BLaER1 (cell line): ENCODE data around the gene CYTH4.

Experiments
- H3K27ac ChIP-seq: shearing (Covaris generic); formaldehyde crosslinking; 2 replicates; pipeline ENCODE4 v1.8.1; 2022
- H3K27me3 ChIP-seq: shearing (Covaris generic); formaldehyde crosslinking; 2 replicates; pipeline ENCODE4 v1.8.1; 2022
- H3K36me3 ChIP-seq: shearing (Covaris generic); formaldehyde crosslinking; 2 replicates; pipeline ENCODE4 v1.8.1; 2022
- H3K4me1 ChIP-seq: shearing (Covaris generic); formaldehyde crosslinking; 2 replicates; pipeline ENCODE4 v1.8.1; 2022
- H3K4me2 ChIP-seq: shearing (Covaris generic); formaldehyde crosslinking; 2 replicates; pipeline ENCODE4 v1.8.1; 2022
- H3K4me3 ChIP-seq: shearing (Covaris generic); formaldehyde crosslinking; 2 replicates; pipeline ENCODE4 v1.8.1; 2022
- H3K9ac ChIP-seq: shearing (Covaris generic); formaldehyde crosslinking; 2 replicates; pipeline ENCODE4 v1.8.1; 2022
- H3K9me3 ChIP-seq: shearing (Covaris generic); formaldehyde crosslinking; 2 replicates; pipeline ENCODE4 v1.8.1; 2022
- H4K20me1 ChIP-seq: shearing (Covaris generic); formaldehyde crosslinking; 2 replicates; pipeline ENCODE4 v1.8.1; 2022
- Cebpa-rat ChIP-seq: shearing (Covaris generic); IDR thresholded peaks from 2 replicates; pipeline ENCODE4 v1.8.1; 2022

The CYTH4 gene

DNA sequence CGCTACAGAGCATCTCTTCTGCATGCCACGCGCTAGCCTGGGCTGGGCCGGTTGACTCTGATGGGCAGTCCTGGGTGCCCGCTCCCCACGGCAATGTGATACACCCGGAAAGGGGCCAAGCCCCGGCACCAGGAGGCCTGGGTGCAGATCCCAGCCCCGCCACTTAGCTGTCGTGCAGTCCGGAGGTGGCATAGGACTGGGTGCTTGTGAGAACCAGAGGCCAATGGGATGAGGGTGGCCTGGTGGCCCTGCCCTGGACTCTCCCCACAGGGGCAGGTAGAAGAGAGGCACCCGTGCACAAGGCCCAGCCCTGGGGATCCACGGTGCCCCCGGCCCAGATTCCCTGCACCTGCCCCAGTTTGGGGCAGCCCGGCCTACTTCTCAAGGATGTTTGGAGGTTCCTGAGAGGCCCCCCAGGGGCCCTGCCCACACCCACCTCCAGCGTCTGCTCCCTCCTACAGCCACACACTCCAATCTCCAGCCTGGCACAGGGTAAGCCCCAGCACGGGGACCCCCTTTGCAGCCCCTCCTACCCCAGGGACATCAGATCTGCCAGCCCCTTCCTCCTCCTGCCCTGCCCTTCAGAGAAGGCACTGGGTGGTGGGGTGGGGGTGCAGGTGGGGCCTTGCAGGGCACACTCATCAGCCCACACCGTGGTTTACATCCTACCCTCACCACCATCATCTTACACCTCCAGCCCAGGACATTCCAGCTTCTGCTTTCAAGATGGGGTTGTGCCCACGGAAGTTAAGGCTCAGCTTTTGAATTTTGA, 66.9 kb downstream of the CYTH4 start:
- no peaks in the 10 kb centered on the region for H3K36me3 ChIP-seq
- no peak overlapping the region for H3K9ac ChIP-seq
- H3K27me3 ChIP-seq: no peaks in the 10 kb centered on the region
- no peak overlapping the region for H3K4me3 ChIP-seq
- peak overlapping the region; percentile 22; the same call in 1 of the 2 replicates for H3K27ac ChIP-seq
- H3K9me3 ChIP-seq: no peaks in the 10 kb centered on the region
- H3K4me1 ChIP-seq: peaks cover 71% of the 10 kb centered on the region
- no peak for TF ChIP-seq Cebpa-rat
- H3K4me2 ChIP-seq: peak overlapping the region; percentile 82
- H4K20me1 ChIP-seq: no peaks in the 10 kb centered on the region

DNA sequence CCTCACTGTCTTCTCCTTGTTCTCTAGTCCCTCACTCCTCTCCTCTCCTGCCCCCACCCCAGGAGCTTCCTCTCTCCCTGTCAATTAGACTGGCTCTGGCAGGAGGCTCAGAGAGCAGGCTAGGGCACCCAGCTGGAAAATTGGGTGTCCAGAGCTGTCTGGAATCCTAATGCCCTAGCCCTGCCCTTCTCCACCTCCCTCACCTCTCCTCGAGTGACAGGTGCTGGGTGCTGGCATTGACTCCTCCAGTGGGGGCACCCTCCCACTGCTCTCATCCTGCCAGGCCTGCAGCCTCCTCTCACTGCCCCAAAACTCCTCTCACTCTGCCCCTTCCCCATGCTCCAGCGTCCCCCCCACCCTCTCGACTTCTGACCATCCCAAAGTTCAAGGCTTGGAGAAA, 68.9 kb downstream of the CYTH4 start:
- Histone ChIP-seq H4K20me1 (no peaks in the 10 kb centered on the region), H3K4me2 (peak overlapping the region; percentile 82), H3K9me3 (no peaks in the 10 kb centered on the region), H3K9ac (no peak overlapping the region), H3K27ac (no peak overlapping the region), H3K27me3 (no peaks in the 10 kb centered on the region), H3K36me3 (no peaks in the 10 kb centered on the region), H3K4me1 (peaks cover 85% of the 10 kb centered on the region), H3K4me3 (no peak overlapping the region)
- no peak for TF ChIP-seq Cebpa-rat

DNA sequence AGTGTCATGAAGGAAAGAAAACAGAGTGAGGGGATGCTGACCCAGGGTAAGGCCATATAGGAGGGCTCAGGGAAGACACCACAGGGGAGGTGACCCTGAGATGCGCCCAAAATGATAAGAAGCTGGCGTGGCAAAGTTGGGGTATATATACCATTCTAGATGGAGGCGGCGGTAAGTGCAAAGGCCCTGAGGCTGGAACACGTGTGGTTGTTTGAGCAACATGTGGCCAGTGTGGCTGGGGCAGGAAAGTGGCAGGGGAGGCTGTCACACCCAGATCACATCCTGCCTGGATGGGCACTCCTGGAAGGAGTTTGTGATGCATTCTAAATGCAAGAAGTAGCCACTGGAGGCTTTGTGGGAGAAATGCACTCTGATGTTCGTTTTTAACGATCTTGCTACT, 70.2 kb downstream of the CYTH4 start:
- no peak for TF ChIP-seq Cebpa-rat
- H3K27me3 ChIP-seq: no peaks in the 10 kb centered on the region

DNA sequence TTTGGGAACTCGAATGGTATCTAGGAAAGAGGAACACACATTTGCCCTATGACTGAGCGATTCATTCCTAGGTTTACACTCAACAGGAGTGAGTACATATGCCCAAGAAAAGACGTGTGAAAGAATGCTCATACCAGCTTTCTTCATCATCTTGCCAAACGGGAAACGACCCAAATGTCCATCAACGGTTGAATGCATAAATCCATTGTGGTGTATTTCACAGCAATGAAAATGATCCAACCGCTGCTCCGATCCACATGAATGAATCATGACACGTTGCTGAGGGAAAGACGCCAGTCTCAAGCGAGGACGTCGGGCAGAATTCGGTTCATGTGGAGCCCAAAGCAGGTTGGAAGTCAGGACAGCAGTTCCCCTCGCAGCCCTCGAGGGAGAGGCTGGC, 71.5 kb downstream of the CYTH4 start:
- Histone ChIP-seq H3K9ac (peak overlapping the region; percentile 22; the same call in 1 of the 2 replicates), H3K36me3 (peaks cover 13% of the 10 kb centered on the region; the same call in 1 of the 2 replicates), H3K9me3 (no peaks in the 10 kb centered on the region), H3K4me2 (peak overlapping the region; percentile 82), H4K20me1 (no peaks in the 10 kb centered on the region), H3K27ac (peak overlapping the region; percentile 49; the same call in 1 of the 2 replicates), H3K4me3 (peak overlapping the region; percentile 23; the same call in 1 of the 2 replicates), H3K4me1 (peaks cover 94% of the 10 kb centered on the region), H3K27me3 (no peaks in the 10 kb centered on the region)
- no peak for TF ChIP-seq Cebpa-rat

More for the DNA sequence above, 70.2 kb downstream of the CYTH4 start:
- Histone ChIP-seq H3K9me3 (no peaks in the 10 kb centered on the region), H3K27ac (no peak overlapping the region), H3K4me1 (peaks cover 93% of the 10 kb centered on the region), H3K9ac (no peak overlapping the region), H3K4me3 (no peak overlapping the region), H4K20me1 (no peaks in the 10 kb centered on the region), H3K4me2 (peak overlapping the region; percentile 82), H3K36me3 (no peaks in the 10 kb centered on the region)

DNA sequence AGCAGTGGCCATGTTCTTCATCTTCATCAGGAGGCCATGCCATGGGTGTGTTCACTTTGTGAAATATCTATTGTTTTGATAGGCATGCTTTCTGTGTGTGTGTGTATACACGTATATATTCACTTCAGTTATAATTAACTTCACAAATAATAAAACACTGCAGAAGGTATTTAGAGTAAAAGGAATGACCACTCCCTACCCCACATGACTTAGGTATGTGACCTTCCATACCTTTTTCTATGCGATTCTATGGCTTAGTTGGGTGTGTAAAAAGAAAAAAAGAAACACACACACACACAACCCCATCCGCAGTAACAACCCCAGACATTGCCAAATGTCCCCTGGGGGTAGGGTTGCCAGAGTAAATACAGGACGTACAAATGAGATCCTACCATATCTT, 72.0 kb downstream of the CYTH4 start:
- H4K20me1 ChIP-seq: no peaks in the 10 kb centered on the region
- H3K4me3 ChIP-seq: peak overlapping the region; percentile 23; the same call in 1 of the 2 replicates
- peak overlapping the region; percentile 22; the same call in 1 of the 2 replicates for H3K9ac ChIP-seq
- peak overlapping the region; percentile 49; the same call in 1 of the 2 replicates for H3K27ac ChIP-seq
- no peaks in the 10 kb centered on the region for H3K27me3 ChIP-seq
- no peaks in the 10 kb centered on the region for H3K9me3 ChIP-seq
- peak overlapping the region; percentile 82 for H3K4me2 ChIP-seq
- peaks cover 92% of the 10 kb centered on the region for H3K4me1 ChIP-seq
- TF ChIP-seq Cebpa-rat: no peak
- H3K36me3 ChIP-seq: peaks cover 17% of the 10 kb centered on the region; the same call in 1 of the 2 replicates

DNA sequence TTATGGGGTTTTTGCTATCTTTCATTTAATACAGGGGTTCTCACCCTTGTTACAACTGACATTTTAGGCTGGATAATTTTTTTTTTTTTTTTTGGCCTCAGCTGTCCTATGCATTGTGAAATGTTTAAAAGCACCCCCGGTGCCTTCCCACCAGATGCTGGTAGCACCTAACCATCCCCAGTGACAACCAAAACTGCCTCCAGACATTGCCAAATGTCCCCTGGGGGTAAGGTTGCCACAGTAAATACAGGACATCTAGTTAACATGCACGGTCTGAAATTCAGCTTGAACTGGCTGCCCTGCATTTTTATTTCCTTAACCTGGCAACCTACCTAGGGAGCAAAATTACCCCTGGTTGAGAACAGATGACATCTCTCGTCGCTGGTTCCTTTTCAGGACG, 72.4 kb downstream of the CYTH4 start:
- H3K4me1 ChIP-seq: peaks cover 92% of the 10 kb centered on the region
- no peaks in the 10 kb centered on the region for H3K9me3 ChIP-seq
- peak overlapping the region; percentile 53 for H3K9ac ChIP-seq
- peaks cover 21% of the 10 kb centered on the region; the same call in 1 of the 2 replicates for H3K36me3 ChIP-seq
- peak overlapping the region; percentile 82 for H3K4me2 ChIP-seq
- H3K4me3 ChIP-seq: 0 out of 2 replicates have a peak overlapping the region, but pooled peaks have one; percentile 23
- peak overlapping the region; percentile 49; the same call in 1 of the 2 replicates for H3K27ac ChIP-seq
- no peaks in the 10 kb centered on the region for H3K27me3 ChIP-seq
- no peak for TF ChIP-seq Cebpa-rat
- H4K20me1 ChIP-seq: no peaks in the 10 kb centered on the region

DNA sequence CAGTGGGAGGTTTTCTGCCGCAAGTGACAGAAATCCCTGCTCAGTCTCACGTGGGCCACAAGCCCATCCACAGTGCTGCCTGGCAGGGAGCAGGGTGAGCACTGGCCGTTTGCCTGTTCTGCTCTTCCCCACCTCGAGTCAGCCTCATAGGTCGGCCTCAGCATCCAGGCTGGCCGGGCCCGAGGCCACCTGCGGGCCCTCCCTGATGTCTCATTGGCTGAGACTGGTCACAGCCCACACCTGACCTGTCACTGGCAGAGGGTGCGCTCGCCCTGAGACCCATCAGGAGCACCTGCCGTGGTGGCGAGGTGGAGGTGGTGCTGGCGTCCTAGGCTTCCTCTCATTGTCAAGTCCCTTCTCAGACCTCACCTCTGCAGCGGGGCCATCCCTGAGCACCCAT, 72.9 kb downstream of the CYTH4 start:
- Histone ChIP-seq H3K36me3 (peaks cover 26% of the 10 kb centered on the region; the same call in 1 of the 2 replicates), H3K27ac (peak overlapping the region; percentile 49), H3K9ac (peak overlapping the region; percentile 53), H4K20me1 (no peaks in the 10 kb centered on the region), H3K4me1 (peaks cover 92% of the 10 kb centered on the region), H3K27me3 (no peaks in the 10 kb centered on the region), H3K4me2 (peak overlapping the region; percentile 82), H3K4me3 (no peak overlapping the region), H3K9me3 (no peaks in the 10 kb centered on the region)
- no peak for TF ChIP-seq Cebpa-rat

DNA sequence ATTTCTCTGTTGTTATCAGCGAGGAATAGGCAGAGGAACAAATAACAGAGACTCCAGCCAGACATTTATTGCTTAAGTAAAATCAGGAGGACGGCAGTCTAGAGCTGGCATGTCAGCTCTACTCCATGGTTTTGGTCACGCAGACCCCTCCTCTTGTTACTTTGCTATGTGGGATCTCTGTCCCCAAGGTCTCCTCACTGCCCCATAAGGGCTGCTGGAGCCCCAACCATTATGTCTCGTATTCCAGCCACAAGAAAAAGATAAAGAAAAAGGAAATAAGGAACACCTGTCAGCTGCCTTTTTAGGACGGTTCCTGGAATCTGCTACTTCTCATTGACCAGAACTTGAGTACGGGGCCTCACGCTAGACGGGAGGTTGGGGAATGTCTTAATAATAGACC, 74.6 kb downstream of the CYTH4 start:
- peaks cover 92% of the 10 kb centered on the region for H3K4me1 ChIP-seq
- no peak overlapping the region for H3K4me3 ChIP-seq
- H3K9me3 ChIP-seq: no peaks in the 10 kb centered on the region
- H4K20me1 ChIP-seq: no peaks in the 10 kb centered on the region
- no peak for TF ChIP-seq Cebpa-rat
- H3K9ac ChIP-seq: no peak overlapping the region
- peaks cover 30% of the 10 kb centered on the region; the same call in 1 of the 2 replicates for H3K36me3 ChIP-seq
- no peaks in the 10 kb centered on the region for H3K27me3 ChIP-seq
- H3K4me2 ChIP-seq: no peak overlapping the region
- H3K27ac ChIP-seq: no peak overlapping the region

DNA sequence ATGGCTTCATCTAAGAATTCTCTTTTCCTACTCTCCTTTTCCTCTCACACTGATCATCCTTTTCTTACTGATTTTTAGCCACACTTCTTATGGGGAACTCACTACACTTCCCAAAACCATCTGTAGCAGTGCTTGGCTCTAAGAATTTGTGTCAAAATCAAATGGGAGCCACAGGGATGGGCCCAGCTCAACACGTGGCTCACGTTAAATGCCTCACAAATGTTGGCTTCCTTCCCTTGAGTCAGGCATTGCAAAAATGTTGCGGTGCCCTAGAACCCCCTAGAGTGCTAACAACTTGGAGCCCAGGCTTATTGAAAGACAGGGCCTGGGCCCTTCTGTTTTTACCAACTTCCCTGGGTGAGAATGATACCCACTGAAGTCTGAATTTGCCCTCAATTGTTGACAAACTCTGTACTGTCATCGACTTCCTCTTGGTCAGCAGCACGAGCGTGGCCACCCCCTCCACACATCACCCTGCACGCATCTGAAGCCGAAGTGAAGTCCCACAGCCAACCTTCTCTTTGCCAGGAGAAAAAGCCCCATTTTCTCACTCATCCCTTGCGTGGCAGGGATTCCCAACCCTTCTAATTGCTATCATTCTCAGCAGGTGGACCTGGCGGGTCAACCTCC, 75.3 kb downstream of the CYTH4 start:
- Histone ChIP-seq H3K27ac (no peak overlapping the region), H3K4me1 (peaks cover 92% of the 10 kb centered on the region)

DNA sequence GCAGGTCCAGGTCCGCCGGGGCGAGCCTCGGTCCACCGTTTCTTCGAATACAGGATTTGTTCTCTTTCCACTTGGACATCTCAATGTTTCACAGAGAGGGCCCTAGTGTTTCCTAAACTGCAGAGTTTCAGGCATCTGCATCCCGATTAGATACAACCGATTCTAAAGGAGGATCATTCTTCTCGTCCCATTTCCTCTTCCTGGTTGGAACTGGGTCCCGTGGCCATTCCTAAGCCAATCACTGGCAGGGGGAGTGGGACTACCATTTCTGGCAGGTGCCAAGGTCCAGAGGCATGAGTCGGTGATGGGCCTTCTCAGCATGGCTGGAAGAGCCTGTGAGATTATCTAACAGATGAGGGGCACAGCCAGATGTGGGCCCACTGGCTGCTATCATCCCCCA, 76.1 kb downstream of the CYTH4 start:
- Histone ChIP-seq H3K4me2 (no peak overlapping the region), H3K36me3 (peaks cover 30% of the 10 kb centered on the region; the same call in 1 of the 2 replicates), H3K27ac (no peak overlapping the region), H4K20me1 (no peaks in the 10 kb centered on the region), H3K27me3 (no peaks in the 10 kb centered on the region), H3K9me3 (no peaks in the 10 kb centered on the region), H3K4me1 (peaks cover 92% of the 10 kb centered on the region), H3K4me3 (no peak overlapping the region), H3K9ac (no peak overlapping the region)
- TF ChIP-seq Cebpa-rat: no peak

More for the DNA sequence above, 75.3 kb downstream of the CYTH4 start:
- Histone ChIP-seq H3K4me2 (no peak overlapping the region; the same call in 1 of the 2 replicates), H3K9me3 (no peaks in the 10 kb centered on the region), H3K4me3 (no peak overlapping the region), H3K27me3 (no peaks in the 10 kb centered on the region), H4K20me1 (no peaks in the 10 kb centered on the region), H3K9ac (no peak overlapping the region), H3K36me3 (peaks cover 30% of the 10 kb centered on the region; the same call in 1 of the 2 replicates)
- TF ChIP-seq Cebpa-rat: no peak
